DND-41 (cell line): ENCODE data around the gene GALK1.

Source experiments
- ATAC-seq: fragments of 200-7000 bp; cut with Tn5 transposase; 3 replicates; pipeline ENCODE4 v1.9.1; 2021; ENCODE audit warnings: low read depth; ENCODE audit not compliant: insufficient read depth
- DNase-seq: peaks from one replicate; pipeline ENCODE4 v3.0.0-alpha.2; 2020
- H2AFZ ChIP-seq: 2 replicates; pipeline ENCODE4 v1.6.0; 2012; ENCODE audit warnings: low read depth, low read length
- H3K27ac ChIP-seq: 2 replicates; pipeline ENCODE4 v1.5.1; 2012; ENCODE audit warnings: low read length, inconsistent platforms
- H3K27me3 ChIP-seq: fragments of 200-600 bp; sonication (generic); 2 replicates; pipeline ENCODE4 v1.6.0; 2012; ENCODE audit warnings: low read length, mild to moderate bottlenecking, inconsistent platforms; ENCODE audit not compliant: insufficient read depth, poor library complexity
- H3K36me3 ChIP-seq: 2 replicates; pipeline ENCODE4 v1.5.1; 2012; ENCODE audit warnings: low read length, inconsistent platforms; ENCODE audit not compliant: insufficient read depth
- H3K4me1 ChIP-seq: 2 replicates; pipeline ENCODE4 v1.5.1; 2012; ENCODE audit warnings: mild to moderate bottlenecking, low read length; ENCODE audit not compliant: insufficient read depth
- H3K4me2 ChIP-seq: 2 replicates; pipeline ENCODE4 v1.6.0; 2012; ENCODE audit warnings: mild to moderate bottlenecking, moderate library complexity, low read length, inconsistent platforms; ENCODE audit not compliant: insufficient read depth
- H3K4me3 ChIP-seq, 2 experiments: fragments of 200-600 bp in 1 of 2; shearing (Covaris generic) in 1 of 2; 2 replicates each; pipeline ENCODE4 v1.5.1; 2012 to 2016; ENCODE audit warnings: inconsistent platforms in 2 of 2, low read length in 2 of 2, mild to moderate bottlenecking in 2 of 2, low read depth in 1 of 2, moderate library complexity in 1 of 2
- H3K79me2 ChIP-seq: 2 replicates; pipeline ENCODE4 v1.6.0; 2012; ENCODE audit warnings: low read length, inconsistent platforms; ENCODE audit not compliant: insufficient read depth
- H3K9ac ChIP-seq: 2 replicates; pipeline ENCODE4 v1.6.0; 2012; ENCODE audit warnings: low read depth, mild to moderate bottlenecking, inconsistent platforms, low read length, moderate library complexity
- H3K9me3 ChIP-seq: 2 replicates; pipeline ENCODE4 v1.5.1; 2012; ENCODE audit warnings: low read length, moderate library complexity, mild to moderate bottlenecking, inconsistent platforms; ENCODE audit not compliant: insufficient read depth, severe bottlenecking
- H4K20me1 ChIP-seq: 2 replicates; pipeline ENCODE4 v1.6.0; 2012; ENCODE audit warnings: low read length; ENCODE audit not compliant: insufficient read depth
- CTCF ChIP-seq: IDR thresholded peaks from 2 replicates; pipeline ENCODE4 v1.5.1; 2012; ENCODE audit warnings: borderline replicate concordance, low read length, moderate library complexity, mild to moderate bottlenecking; ENCODE audit not compliant: poor library complexity, severe bottlenecking; ENCODE audit errors: extremely low read depth
- EZH2 ChIP-seq: IDR thresholded peaks from 3 replicates; pipeline ENCODE4 v1.6.1; 2012; ENCODE audit warnings: borderline replicate concordance, low read depth, mild to moderate bottlenecking, moderate library complexity, low read length, inconsistent platforms; ENCODE audit not compliant: severe bottlenecking

The GALK1 gene

GRCh38 chr17:75785016-75785890 is 20.3 kb upstream of the GALK1 start:
- no peak for TF ChIP-seq CTCF
- no peak for TF ChIP-seq EZH2
- H4K20me1 ChIP-seq, result 0 out of 2 replicates have a peak, but pooled peaks cover under 1% of the 10 kb centered on the region
- H3K4me3 ChIP-seq, result peak overlapping the region; percentile 33 to 63
- peak overlapping the region; percentile 98 for H3K27ac ChIP-seq
- ATAC-seq (peak; percentile 74), DNase-seq (peak; percentile 93)
- no peaks in the 10 kb centered on the region for H3K9me3 ChIP-seq
- peaks cover 48% of the 10 kb centered on the region for H3K4me1 ChIP-seq
- H3K9ac ChIP-seq, result peak overlapping the region; percentile 87
- H3K4me2 ChIP-seq, result peak overlapping the region; percentile 71
- peaks cover 59% of the 10 kb centered on the region for H3K79me2 ChIP-seq
- no peaks in the 10 kb centered on the region for H3K27me3 ChIP-seq
- H3K36me3 ChIP-seq, result peaks cover 10% of the 10 kb centered on the region
- H2AFZ ChIP-seq, result peak overlapping the region; percentile 27

GRCh38 chr17:75784473-75785015 is 19.6 kb upstream of the GALK1 start, which contains the start of gene UNK:
UNK (plus strand) TSS chr17:75784806; CDS start chr17:75784881, 75 bp downstream.
- Histone ChIP-seq H3K4me2 (peak within 1 kb of the TSS; percentile 71), H3K9ac (peak within 1 kb of the TSS; percentile 87), H2AFZ (peak within 1 kb of the TSS; percentile 79), H3K9me3 (no peaks in the 10 kb centered on the region), H3K27ac (peak within 1 kb of the TSS; percentile 98), H3K79me2 (peaks cover 52% of the 10 kb centered on the region), H3K36me3 (peaks cover 10% of the 10 kb centered on the region), H3K4me3 (peak within 1 kb of the TSS; percentile 33 to 63), H3K27me3 (no peaks in the 10 kb centered on the region), H3K4me1 (peaks cover 51% of the 10 kb centered on the region), H4K20me1 (no peaks in the 10 kb centered on the region; the same call in 1 of the 2 replicates)
- TF ChIP-seq CTCF, result no peak
- no peak for TF ChIP-seq EZH2
- ATAC-seq (peak; percentile 73), DNase-seq (peak; percentile 98)

GRCh38 chr17:75783803-75784472 is 18.9 kb upstream of the GALK1 start:
- peak overlapping the region; percentile 79 for H2AFZ ChIP-seq

More at GRCh38 chr17:75783803-75784472, 18.9 kb upstream of the GALK1 start:
- peak overlapping the region; percentile 98 for H3K27ac ChIP-seq
- no peaks in the 10 kb centered on the region for H3K9me3 ChIP-seq
- DNase-seq (peak; percentile 63), ATAC-seq (peak; percentile 3; the same call in 1 of the 3 replicates)
- H3K4me2 ChIP-seq, result peak overlapping the region; percentile 71
- H3K79me2 ChIP-seq, result peaks cover 52% of the 10 kb centered on the region
- peaks cover 6% of the 10 kb centered on the region for H4K20me1 ChIP-seq
- peaks cover 14% of the 10 kb centered on the region for H3K36me3 ChIP-seq
- peak overlapping the region; percentile 87 for H3K9ac ChIP-seq
- TF ChIP-seq EZH2, result no peak
- TF ChIP-seq CTCF, result no peak
- no peaks in the 10 kb centered on the region for H3K27me3 ChIP-seq
- H3K4me3 ChIP-seq, result peak overlapping the region; percentile 33 to 63
- peaks cover 51% of the 10 kb centered on the region for H3K4me1 ChIP-seq
